22Rv1 (cell line): ENCODE data around the gene USP11.

Source experiments
- ZFX ChIP-seq: fragments of 450-650 bp; IDR thresholded peaks from 2 replicates; pipeline ENCODE4 v1.6.1; 2017; ENCODE audit warnings: antibody characterized with exemption, borderline replicate concordance
- TF ChIP-seq, protein P1 (sequence below): fragments of 450-650 bp; IDR thresholded peaks from 2 replicates; pipeline ENCODE4 v1.5.1; 2017; ENCODE audit warnings: mild to moderate bottlenecking

DNA sequence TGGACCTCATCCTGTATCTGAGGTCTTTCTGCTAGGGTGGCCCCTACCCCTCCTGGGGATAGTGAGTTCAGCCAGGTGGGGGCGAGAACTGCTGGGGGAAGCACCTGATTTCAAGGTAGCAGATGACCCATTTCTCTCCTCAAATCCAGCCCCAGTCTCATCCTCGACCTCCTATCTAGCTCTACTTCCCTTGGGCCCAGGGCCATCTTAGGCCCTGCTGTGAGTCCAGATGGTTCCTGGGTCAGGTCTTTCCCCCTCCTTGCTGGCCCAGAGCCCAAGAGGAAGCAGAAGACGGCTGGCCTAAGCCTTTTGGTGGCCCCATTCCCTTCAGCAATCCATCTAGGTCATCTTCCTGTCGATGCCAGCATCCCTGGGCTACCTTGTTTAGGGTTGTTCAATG lies 11.1 kb upstream of the USP11 start:
- TF ChIP-seq, protein P1, sequence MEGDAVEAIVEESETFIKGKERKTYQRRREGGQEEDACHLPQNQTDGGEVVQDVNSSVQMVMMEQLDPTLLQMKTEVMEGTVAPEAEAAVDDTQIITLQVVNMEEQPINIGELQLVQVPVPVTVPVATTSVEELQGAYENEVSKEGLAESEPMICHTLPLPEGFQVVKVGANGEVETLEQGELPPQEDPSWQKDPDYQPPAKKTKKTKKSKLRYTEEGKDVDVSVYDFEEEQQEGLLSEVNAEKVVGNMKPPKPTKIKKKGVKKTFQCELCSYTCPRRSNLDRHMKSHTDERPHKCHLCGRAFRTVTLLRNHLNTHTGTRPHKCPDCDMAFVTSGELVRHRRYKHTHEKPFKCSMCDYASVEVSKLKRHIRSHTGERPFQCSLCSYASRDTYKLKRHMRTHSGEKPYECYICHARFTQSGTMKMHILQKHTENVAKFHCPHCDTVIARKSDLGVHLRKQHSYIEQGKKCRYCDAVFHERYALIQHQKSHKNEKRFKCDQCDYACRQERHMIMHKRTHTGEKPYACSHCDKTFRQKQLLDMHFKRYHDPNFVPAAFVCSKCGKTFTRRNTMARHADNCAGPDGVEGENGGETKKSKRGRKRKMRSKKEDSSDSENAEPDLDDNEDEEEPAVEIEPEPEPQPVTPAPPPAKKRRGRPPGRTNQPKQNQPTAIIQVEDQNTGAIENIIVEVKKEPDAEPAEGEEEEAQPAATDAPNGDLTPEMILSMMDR, result no peak
- TF ChIP-seq ZFX, result no peak
